Fibroblast of villous mesenchyme (primary cell): ENCODE results near the gene ARHGAP28. TPM values are rescaled to one million over a fixed set of nuclear protein-coding genes. Genes with fewer than 3 reads are reported as not detected.

ENCODE experiments used
- DNase-seq: peaks from one replicate; pipeline ENCODE4 v3.0.0-alpha.2; 2010; ENCODE audit warnings: low read depth
- H3K4me3 ChIP-seq: 2 replicates; pipeline ENCODE4 v1.5.1; 2011; ENCODE audit warnings: low read depth, mild to moderate bottlenecking, low read length
- CTCF ChIP-seq: IDR thresholded peaks from 2 replicates; pipeline ENCODE4 v1.5.1; 2012; ENCODE audit warnings: low read depth, mild to moderate bottlenecking, low read length; ENCODE audit not compliant: insufficient read depth
- total RNA-seq: library from RNA; depleted of rRNA; stranded (reverse); fragments of >200 nt; gene quantifications from 2 replicates; pipeline ENCODE4 v1.2.3, GENCODE V29; 2012

Gene ARHGAP28
- 6.0 and 7.1 TPM in 2 replicates for total RNA-seq

- DNase-seq: peak; percentile 90
- peak within 1 kb of the TSS; percentile 63 for H3K4me3 ChIP-seq
- peak; percentile 21 for TF ChIP-seq CTCF
Observed at GRCh38 chr18:6729247-6730091, at the start of gene ARHGAP28. Gene ARHGAP28 (plus strand): TSS chr18:6729716. CDS start chr18:6729822, 106 bp downstream.

DNA sequence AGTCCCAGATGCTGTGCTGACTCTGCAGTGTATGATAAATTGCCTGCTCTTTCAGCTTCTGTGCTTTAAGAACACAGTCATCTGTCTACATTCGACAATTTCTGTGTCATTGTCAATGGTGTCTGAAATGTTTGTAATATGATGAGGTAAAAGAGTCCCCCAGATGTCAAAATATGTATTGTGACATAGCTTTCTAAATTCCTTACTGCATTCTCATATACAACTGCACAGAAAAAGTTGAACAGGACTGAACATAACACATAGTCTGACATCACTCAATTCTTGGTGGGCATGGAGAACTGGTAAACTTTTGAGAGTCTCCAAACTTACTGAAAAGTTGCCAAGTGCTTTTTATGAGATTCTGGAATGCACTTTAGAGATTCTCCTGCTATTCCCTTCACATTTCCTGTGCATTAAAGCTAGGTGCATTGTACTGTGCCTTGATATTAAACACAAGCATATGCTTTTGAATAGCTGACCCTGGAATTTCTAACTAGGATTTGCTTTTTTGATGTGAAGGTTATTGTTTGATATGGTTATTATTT lies 48.1 kb upstream of the ARHGAP28 start:
- H3K4me3 ChIP-seq: no peak overlapping the region
- no peak for DNase-seq
- no peak for TF ChIP-seq CTCF

- H3K4me3 ChIP-seq: no peak overlapping the region
- no peak for DNase-seq
- TF ChIP-seq CTCF: no peak
Observed at GRCh38 chr18:6682437-6683111, 46.9 kb upstream of the ARHGAP28 start.

DNA sequence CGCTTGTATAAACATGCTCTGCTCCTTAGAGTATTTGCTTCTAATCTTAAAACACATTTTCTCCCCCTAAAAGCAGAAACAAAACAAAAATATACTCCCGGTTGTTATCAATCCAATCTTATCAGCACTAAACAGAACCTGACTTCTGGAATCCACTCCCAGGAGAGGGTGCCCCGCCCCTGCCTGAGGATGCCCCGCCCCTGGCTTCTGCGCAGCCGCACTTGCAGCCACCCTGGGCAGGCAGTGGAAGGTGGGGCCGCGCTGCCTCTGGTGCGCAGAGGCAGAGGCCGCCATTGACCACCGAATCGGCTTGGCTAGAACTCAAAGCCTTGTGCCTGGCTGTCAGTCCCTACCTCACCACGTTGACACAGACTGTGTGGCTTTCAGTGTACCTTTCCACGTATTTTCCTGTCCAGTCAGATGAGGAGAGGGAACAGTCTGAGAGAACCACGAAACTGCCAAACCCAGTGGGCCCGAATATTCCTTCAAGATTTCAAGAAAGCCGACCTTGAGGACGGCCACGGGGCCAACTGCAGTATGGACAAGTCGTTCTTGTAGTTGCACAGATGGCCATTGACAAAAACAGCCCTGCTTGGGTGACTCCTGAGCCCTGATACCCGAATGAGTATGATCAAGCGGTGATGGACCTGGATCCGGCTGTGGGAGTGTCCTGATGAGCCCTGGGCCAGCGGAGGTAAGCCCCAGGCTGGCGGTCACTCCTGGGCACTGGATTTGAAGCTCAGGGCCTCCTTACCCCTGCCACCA lies 46.2 kb upstream of the ARHGAP28 start:
- no peak overlapping the region for H3K4me3 ChIP-seq
- TF ChIP-seq CTCF: no peak
- DNase-seq: no peak

DNA sequence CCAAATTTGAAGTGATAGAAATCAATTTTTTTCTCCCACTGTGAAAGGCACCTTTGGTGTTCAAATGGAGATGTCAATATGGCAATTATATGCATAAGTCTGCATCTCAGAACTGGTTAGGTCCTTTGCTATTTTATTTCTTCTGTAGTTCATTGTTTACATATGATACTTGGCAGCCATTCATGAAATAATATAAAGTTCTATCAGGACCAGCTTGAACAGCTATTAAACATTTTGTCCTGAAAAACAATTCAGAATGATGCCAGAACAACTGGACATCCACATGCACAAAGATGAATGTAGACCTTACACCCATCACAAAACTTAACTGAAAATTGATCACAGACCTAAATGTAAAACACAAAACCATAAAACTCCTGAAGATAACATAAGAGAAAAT lies 41.8 kb upstream of the ARHGAP28 start:
- no peak for DNase-seq
- no peak overlapping the region for H3K4me3 ChIP-seq
- TF ChIP-seq CTCF: no peak

DNA sequence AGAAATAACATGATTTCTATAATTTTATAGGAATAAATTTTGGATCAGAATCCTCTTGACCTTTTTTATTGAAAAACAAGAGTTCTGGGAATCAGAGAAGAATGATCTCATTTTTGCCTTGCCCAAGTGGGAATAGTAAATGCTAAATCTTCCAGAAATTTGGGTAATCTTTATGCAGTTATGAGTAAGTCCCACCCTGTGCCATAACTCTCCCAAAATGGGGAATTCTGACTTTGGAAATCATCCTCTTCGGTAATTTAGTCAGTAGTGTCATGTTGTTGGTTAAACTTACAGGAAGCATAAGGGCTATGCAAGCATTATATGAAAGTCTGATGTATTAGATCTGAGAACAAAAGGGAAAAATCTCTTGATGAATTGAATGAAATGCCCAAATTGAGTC lies 20.6 kb upstream of the ARHGAP28 start:
- DNase-seq: no peak
- no peak overlapping the region for H3K4me3 ChIP-seq
- no peak for TF ChIP-seq CTCF
